ENCODE measurements around the gene SFMBT2. TPM values are rescaled to one million over a fixed set of nuclear protein-coding genes. Genes with fewer than 3 reads are reported as not detected.

Gene SFMBT2
- total and polyA plus RNA-seq, 10 of the 15 experiments (the other 5 are each of a cell fraction or from before 2014, with no cell fraction given): 2.8 to 29.6 (median 15.1) TPM

DNA sequence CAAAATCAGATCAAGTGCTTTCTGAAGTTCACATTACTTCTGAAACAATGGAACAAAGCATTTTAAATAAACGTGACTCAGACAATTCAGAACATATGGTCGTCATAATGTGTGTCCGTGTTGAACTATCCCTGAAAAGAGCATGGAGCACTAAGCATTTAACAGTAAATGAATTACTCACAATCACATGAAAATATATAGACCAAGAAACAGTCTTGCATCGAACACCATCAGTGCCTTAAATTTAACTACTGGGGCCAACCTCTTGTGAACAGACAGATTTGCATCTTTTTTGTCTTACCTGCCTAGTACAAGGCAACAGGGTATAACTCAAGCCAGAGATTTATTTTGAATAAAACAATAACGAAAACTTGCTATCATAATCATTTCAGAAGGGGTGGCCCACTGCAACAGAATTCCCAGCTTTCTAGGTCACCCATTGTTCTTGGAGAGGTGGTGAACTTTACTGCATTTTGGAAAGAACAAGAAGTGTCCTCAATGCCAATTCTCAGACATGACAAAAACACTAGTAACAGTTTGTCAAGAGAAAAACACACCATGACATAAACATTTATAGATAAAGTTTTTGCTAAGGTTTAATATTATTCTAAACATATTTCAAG is 293.5 kb downstream of the SFMBT2 start:
- no peaks in the 10 kb centered on the region for H3K4me1 ChIP-seq (ENCODE audit: control insufficient read depth, insufficient read depth, low read length)
- no peaks in the 10 kb centered on the region for H4K20me1 ChIP-seq (ENCODE audit: control insufficient read depth, insufficient read depth)
- FAIRE-seq (no peak), DNase-seq (ENCODE audit: low read depth, low spot score) (no peak), ATAC-seq (no peak)
- ChIA-PET SMC1A (ENCODE audit: uncharacterized antibody, unreplicated experiment) (interaction anchor here (0.9 kb wide), 1 partner anchor 11 kb away, joined by 3 read pairs; no protein-coding TSS in a partner anchor), POLR2A (no interaction called here), RAD21 (ENCODE audit: unreplicated experiment) (no interaction called here), CTCF (interaction anchor here (1.1 to 1.5 kb wide), 2 partner anchors 14 to 301 kb away, joined by 3 to 4 read pairs; no protein-coding TSS in a partner anchor)
- H3K27ac ChIP-seq (ENCODE audit: control insufficient read depth, insufficient read depth): no peak overlapping the region
- intact Hi-C loops (cut with micrococcal nuclease; ENCODE audit: unreplicated experiment): no loop called here
- no TSS peak for BruUV-seq (replicated peaks)
- TF ChIP-seq RAD51 (IDR thresholded peaks at IDR 0.05) (no peak), CEBPB (IDR thresholded peaks at IDR 0.05; ENCODE audit: borderline replicate concordance in 1 of 2, low read depth in 2 of 2, low read length in 2 of 2) (no peak), ZZZ3 (IDR thresholded peaks at IDR 0.05; ENCODE audit: control insufficient read depth, insufficient read length, low read depth) (no peak), RUNX3 (IDR thresholded peaks at IDR 0.05; ENCODE audit: low read length) (no peak), SUPT20H (IDR thresholded peaks at IDR 0.05; ENCODE audit: borderline replicate concordance, control insufficient read depth, low read depth, low read length) (no peak), RBBP5 (conservative IDR thresholded peaks at IDR 0.05) (no peak), NFYA (IDR thresholded peaks at IDR 0.05; ENCODE audit: borderline replicate concordance, low read depth, low read length) (no peak), YBX1 (IDR thresholded peaks at IDR 0.05) (no peak), JUND (IDR thresholded peaks at IDR 0.05; ENCODE audit: low read depth, low read length) (no peak), IRF4 (IDR thresholded peaks at IDR 0.05; ENCODE audit: low read depth, low read length) (no peak), EGR1 (IDR thresholded peaks at IDR 0.05; ENCODE audit: borderline replicate concordance in 1 of 2, low read depth in 2 of 2, low read length in 2 of 2) (no peak), TCF7 (IDR thresholded peaks at IDR 0.05; ENCODE audit: borderline replicate concordance) (no peak), MXI1 (IDR thresholded peaks at IDR 0.05; ENCODE audit: low read depth, low read length) (no peak), SMAD1 (IDR thresholded peaks at IDR 0.05; ENCODE audit: low read depth, partially characterized antibody) (no peak), CHD1 (IDR thresholded peaks at IDR 0.05; ENCODE audit: low read depth, low read length) (no peak), NR2C2 (IDR thresholded peaks at IDR 0.05; ENCODE audit: borderline replicate concordance, control insufficient read depth, insufficient read length, low read depth) (no peak), NFXL1 (IDR thresholded peaks at IDR 0.05; ENCODE audit: borderline replicate concordance) (no peak), HDAC2 (IDR thresholded peaks at IDR 0.05) (no peak)
- TF ChIP-seq, protein P1, sequence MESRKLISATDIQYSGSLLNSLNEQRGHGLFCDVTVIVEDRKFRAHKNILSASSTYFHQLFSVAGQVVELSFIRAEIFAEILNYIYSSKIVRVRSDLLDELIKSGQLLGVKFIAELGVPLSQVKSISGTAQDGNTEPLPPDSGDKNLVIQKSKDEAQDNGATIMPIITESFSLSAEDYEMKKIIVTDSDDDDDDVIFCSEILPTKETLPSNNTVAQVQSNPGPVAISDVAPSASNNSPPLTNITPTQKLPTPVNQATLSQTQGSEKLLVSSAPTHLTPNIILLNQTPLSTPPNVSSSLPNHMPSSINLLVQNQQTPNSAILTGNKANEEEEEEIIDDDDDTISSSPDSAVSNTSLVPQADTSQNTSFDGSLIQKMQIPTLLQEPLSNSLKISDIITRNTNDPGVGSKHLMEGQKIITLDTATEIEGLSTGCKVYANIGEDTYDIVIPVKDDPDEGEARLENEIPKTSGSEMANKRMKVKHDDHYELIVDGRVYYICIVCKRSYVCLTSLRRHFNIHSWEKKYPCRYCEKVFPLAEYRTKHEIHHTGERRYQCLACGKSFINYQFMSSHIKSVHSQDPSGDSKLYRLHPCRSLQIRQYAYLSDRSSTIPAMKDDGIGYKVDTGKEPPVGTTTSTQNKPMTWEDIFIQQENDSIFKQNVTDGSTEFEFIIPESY (IDR thresholded peaks at IDR 0.05): no peak
- H3K79me2 ChIP-seq (ENCODE audit: control insufficient read depth, insufficient read depth, low read length): no peaks in the 10 kb centered on the region
- H2AFZ ChIP-seq (ENCODE audit: control insufficient read depth, low read depth, low read length): no peak overlapping the region
- WGBS (ENCODE audit: insufficient coverage, insufficient replicate concordance, low lambda C conversion rate, missing lambda C conversion rate): 19% methylated on average over 5 of the region's 5 CpGs
- in situ Hi-C loops (cut with MboI): no loop called here
- no peak overlapping the region for H3K4me2 ChIP-seq (ENCODE audit: control insufficient read depth, insufficient read depth)
- no peaks in the 10 kb centered on the region; a peak in 1 of 4 replicates for H3K27me3 ChIP-seq (replicated peaks in 1 of 2; ENCODE audit: control insufficient read depth in 2 of 2, insufficient read depth in 2 of 2, low read length in 1 of 2)
- H3K9me3 ChIP-seq (replicated peaks; ENCODE audit: control insufficient read depth, insufficient read depth, low read length): no peaks in the 10 kb centered on the region
- H3K9ac ChIP-seq (ENCODE audit: control insufficient read depth, insufficient read depth, low read length): no peak overlapping the region
- H3K4me3 ChIP-seq: no peak overlapping the region
- H3K36me3 ChIP-seq (ENCODE audit: control insufficient read depth in 2 of 2, insufficient read depth in 2 of 2, low read length in 1 of 2): no peaks in the 10 kb centered on the region
